SK-N-SH treated with all-trans-retinoic acid at 6 μM for 48 hours (cell line): ENCODE results near the gene GIMAP5.

Experiments used
- ATAC-seq: fragments of 200-7000 bp; cut with Tn5 transposase; 3 replicates; pipeline ENCODE4 v1.9.1; 2020; ENCODE audit warnings: mild to moderate bottlenecking, moderate library complexity
- ARNTL ChIP-seq: fragments of 450-650 bp; formaldehyde crosslinking; IDR thresholded peaks from 2 replicates; pipeline ENCODE4 v1.5.0; 2020; ENCODE audit warnings: low read depth, mild to moderate bottlenecking, moderate library complexity, borderline replicate concordance
- BACH2 ChIP-seq: fragments of 250-450 bp; sonication (Bioruptor Pico); IDR thresholded peaks from 2 replicates; pipeline ENCODE4 v1.9.0; 2021; ENCODE audit warnings: mild to moderate bottlenecking, borderline replicate concordance
- CREB5 ChIP-seq: fragments of 250-450 bp; sonication (Bioruptor Pico); IDR thresholded peaks from 2 replicates; pipeline ENCODE4 v1.5.1; 2020; ENCODE audit warnings: low read depth, mild to moderate bottlenecking, moderate library complexity
- CSDC2 ChIP-seq: fragments of 250-450 bp; sonication (Bioruptor Pico); IDR thresholded peaks from 2 replicates; pipeline ENCODE4 v1.5.0; 2020; ENCODE audit warnings: mild to moderate bottlenecking, moderate library complexity
- ESRRG ChIP-seq: fragments of 250-450 bp; sonication (Bioruptor Pico); IDR thresholded peaks from 2 replicates; pipeline ENCODE4 v1.6.1; 2021; ENCODE audit warnings: mild to moderate bottlenecking
- GLIS3 ChIP-seq: fragments of 250-450 bp; sonication (Bioruptor Pico); IDR thresholded peaks from 2 replicates; pipeline ENCODE4 v1.5.0; 2020; ENCODE audit warnings: mild to moderate bottlenecking, moderate library complexity
- ISL1 ChIP-seq: fragments of 250-450 bp; sonication (Bioruptor Pico); IDR thresholded peaks from 2 replicates; pipeline ENCODE4 v2.1.2; 2022; ENCODE audit warnings: mild to moderate bottlenecking, moderate library complexity
- OSR1 ChIP-seq: fragments of 250-450 bp; sonication (Bioruptor Pico); IDR thresholded peaks from 2 replicates; pipeline ENCODE4 v1.8.0; 2022; ENCODE audit warnings: moderate library complexity, mild to moderate bottlenecking, inconsistent platforms
- POU6F1 ChIP-seq: fragments of 250-450 bp; sonication (Bioruptor Pico); IDR thresholded peaks from 2 replicates; pipeline ENCODE4 v1.8.0; 2021; ENCODE audit warnings: low read depth, mild to moderate bottlenecking, moderate library complexity, borderline replicate concordance
- PPARA ChIP-seq: fragments of 250-450 bp; sonication (Bioruptor Pico); IDR thresholded peaks from 2 replicates; pipeline ENCODE4 v1.5.0; 2020; ENCODE audit warnings: mild to moderate bottlenecking, borderline replicate concordance
- RARB ChIP-seq: fragments of 250-450 bp; sonication (Bioruptor Pico); IDR thresholded peaks from 2 replicates; pipeline ENCODE4 v1.8.0; 2021; ENCODE audit warnings: mild to moderate bottlenecking, moderate library complexity
- TCF4 ChIP-seq: fragments of 250-450 bp; sonication (Bioruptor Pico); IDR thresholded peaks from 2 replicates; pipeline ENCODE4 v1.8.0; 2021; ENCODE audit warnings: mild to moderate bottlenecking, moderate library complexity, borderline replicate concordance
- TOX ChIP-seq: fragments of 250-450 bp; sonication (Bioruptor Pico); IDR thresholded peaks from 2 replicates; pipeline ENCODE4 v1.8.0; 2021; ENCODE audit warnings: mild to moderate bottlenecking, moderate library complexity, borderline replicate concordance
- ZC3H10 ChIP-seq: fragments of 250-450 bp; sonication (Bioruptor Pico); IDR thresholded peaks from 2 replicates; pipeline ENCODE4 v1.5.1; 2021; ENCODE audit warnings: mild to moderate bottlenecking, moderate library complexity
- ZFP3 ChIP-seq: fragments of 250-450 bp; sonication (Bioruptor Pico); IDR thresholded peaks from 2 replicates; pipeline ENCODE4 v1.5.0; 2020; ENCODE audit warnings: mild to moderate bottlenecking, moderate library complexity
- ZNF70 ChIP-seq: fragments of 450-650 bp; formaldehyde crosslinking; IDR thresholded peaks from 2 replicates; pipeline ENCODE4 v1.5.0; 2020; ENCODE audit warnings: mild to moderate bottlenecking, moderate library complexity
- ZNF8 ChIP-seq: fragments of 450-650 bp; formaldehyde crosslinking; IDR thresholded peaks from 2 replicates; pipeline ENCODE4 v1.5.0; 2020; ENCODE audit warnings: mild to moderate bottlenecking, moderate library complexity
- TF ChIP-seq, protein P1 (sequence below): fragments of 250-450 bp; sonication (Bioruptor Pico); IDR thresholded peaks from 2 replicates; pipeline ENCODE4 v1.5.1; 2021; ENCODE audit warnings: mild to moderate bottlenecking, moderate library complexity
- TF ChIP-seq, protein P2 (sequence below): fragments of 250-450 bp; sonication (Bioruptor Pico); IDR thresholded peaks from 2 replicates; pipeline ENCODE4 v1.5.0; 2020; ENCODE audit warnings: mild to moderate bottlenecking, moderate library complexity

GIMAP5 gene

DNA sequence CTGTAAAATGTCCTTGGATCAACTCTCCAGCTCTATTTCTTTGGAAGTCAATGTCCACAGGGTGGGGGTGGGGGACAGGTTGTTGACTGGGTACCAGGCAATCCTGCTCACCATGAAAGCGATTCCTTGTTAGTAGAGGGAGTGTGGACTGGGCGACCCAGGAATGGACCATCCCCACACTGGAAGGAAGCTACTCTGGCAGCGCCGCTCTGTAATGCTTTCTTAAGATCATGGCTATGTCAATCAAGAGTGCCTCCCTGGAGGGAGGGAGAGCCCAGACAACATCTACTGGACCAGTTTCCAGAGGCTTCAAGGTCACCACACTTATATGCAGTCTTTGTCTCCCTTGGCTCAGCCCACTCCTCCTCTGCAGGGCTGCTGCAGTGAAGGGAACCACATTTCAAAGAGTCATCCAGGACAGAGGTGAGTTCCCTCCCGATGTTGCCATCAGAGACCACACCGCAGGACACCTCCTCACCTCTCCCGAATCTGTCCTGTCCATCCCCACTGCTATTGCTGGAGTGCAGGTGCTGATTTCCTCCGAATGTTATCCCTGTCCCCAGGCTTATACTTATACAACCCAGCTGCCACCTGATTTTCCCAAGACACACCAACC, 6.9 kb downstream of the GIMAP5 start:
- TF ChIP-seq ARNTL (CRISPR knock-in tag), result no peak
- TF ChIP-seq TCF4 (CRISPR knock-in tag), result no peak
- TF ChIP-seq ZC3H10, result no peak
- TF ChIP-seq, protein P1, sequence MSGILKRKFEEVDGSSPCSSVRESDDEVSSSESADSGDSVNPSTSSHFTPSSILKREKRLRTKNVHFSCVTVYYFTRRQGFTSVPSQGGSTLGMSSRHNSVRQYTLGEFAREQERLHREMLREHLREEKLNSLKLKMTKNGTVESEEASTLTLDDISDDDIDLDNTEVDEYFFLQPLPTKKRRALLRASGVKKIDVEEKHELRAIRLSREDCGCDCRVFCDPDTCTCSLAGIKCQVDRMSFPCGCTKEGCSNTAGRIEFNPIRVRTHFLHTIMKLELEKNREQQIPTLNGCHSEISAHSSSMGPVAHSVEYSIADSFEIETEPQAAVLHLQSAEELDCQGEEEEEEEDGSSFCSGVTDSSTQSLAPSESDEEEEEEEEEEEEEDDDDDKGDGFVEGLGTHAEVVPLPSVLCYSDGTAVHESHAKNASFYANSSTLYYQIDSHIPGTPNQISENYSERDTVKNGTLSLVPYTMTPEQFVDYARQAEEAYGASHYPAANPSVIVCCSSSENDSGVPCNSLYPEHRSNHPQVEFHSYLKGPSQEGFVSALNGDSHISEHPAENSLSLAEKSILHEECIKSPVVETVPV (CRISPR knock-in tag), result no peak
- TF ChIP-seq GLIS3 (CRISPR knock-in tag), result no peak
- TF ChIP-seq PPARA (CRISPR knock-in tag), result no peak
- TF ChIP-seq ESRRG (CRISPR knock-in tag), result no peak
- TF ChIP-seq POU6F1 (CRISPR knock-in tag), result no peak
- no peak for TF ChIP-seq ZNF8
- ATAC-seq, result no peak

GRCh38 chr7:150745086-150745485, 7.9 kb downstream of the GIMAP5 start:
- TF ChIP-seq, protein P1 (CRISPR knock-in tag), result no peak
- TF ChIP-seq CREB5 (CRISPR knock-in tag), result no peak
- no peak for TF ChIP-seq ARNTL (CRISPR knock-in tag)
- TF ChIP-seq ZNF70 (CRISPR knock-in tag), result no peak
- no peak for TF ChIP-seq BACH2 (CRISPR knock-in tag)
- no peak for TF ChIP-seq CSDC2 (CRISPR knock-in tag)
- no peak for TF ChIP-seq POU6F1 (CRISPR knock-in tag)
- no peak for TF ChIP-seq GLIS3 (CRISPR knock-in tag)
- TF ChIP-seq PPARA (CRISPR knock-in tag), result no peak
- TF ChIP-seq RARB (CRISPR knock-in tag), result no peak
- TF ChIP-seq ISL1, result no peak
- TF ChIP-seq ZFP3, result no peak
- TF ChIP-seq, protein P2, sequence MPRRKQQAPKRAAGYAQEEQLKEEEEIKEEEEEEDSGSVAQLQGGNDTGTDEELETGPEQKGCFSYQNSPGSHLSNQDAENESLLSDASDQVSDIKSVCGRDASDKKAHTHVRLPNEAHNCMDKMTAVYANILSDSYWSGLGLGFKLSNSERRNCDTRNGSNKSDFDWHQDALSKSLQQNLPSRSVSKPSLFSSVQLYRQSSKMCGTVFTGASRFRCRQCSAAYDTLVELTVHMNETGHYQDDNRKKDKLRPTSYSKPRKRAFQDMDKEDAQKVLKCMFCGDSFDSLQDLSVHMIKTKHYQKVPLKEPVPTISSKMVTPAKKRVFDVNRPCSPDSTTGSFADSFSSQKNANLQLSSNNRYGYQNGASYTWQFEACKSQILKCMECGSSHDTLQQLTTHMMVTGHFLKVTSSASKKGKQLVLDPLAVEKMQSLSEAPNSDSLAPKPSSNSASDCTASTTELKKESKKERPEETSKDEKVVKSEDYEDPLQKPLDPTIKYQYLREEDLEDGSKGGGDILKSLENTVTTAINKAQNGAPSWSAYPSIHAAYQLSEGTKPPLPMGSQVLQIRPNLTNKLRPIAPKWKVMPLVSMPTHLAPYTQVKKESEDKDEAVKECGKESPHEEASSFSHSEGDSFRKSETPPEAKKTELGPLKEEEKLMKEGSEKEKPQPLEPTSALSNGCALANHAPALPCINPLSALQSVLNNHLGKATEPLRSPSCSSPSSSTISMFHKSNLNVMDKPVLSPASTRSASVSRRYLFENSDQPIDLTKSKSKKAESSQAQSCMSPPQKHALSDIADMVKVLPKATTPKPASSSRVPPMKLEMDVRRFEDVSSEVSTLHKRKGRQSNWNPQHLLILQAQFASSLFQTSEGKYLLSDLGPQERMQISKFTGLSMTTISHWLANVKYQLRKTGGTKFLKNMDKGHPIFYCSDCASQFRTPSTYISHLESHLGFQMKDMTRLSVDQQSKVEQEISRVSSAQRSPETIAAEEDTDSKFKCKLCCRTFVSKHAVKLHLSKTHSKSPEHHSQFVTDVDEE (CRISPR knock-in tag), result no peak
- no peak for TF ChIP-seq ZC3H10
- no peak for TF ChIP-seq ESRRG (CRISPR knock-in tag)
- TF ChIP-seq TOX (CRISPR knock-in tag), result no peak
- no peak for TF ChIP-seq ZNF8
- no peak for TF ChIP-seq OSR1 (CRISPR knock-in tag)
- no peak for TF ChIP-seq TCF4 (CRISPR knock-in tag)

More at GRCh38 chr7:150745086-150745485, 7.9 kb downstream of the GIMAP5 start:
- ATAC-seq, result no peak
